ENCODE results near the gene MAG.

DNA sequence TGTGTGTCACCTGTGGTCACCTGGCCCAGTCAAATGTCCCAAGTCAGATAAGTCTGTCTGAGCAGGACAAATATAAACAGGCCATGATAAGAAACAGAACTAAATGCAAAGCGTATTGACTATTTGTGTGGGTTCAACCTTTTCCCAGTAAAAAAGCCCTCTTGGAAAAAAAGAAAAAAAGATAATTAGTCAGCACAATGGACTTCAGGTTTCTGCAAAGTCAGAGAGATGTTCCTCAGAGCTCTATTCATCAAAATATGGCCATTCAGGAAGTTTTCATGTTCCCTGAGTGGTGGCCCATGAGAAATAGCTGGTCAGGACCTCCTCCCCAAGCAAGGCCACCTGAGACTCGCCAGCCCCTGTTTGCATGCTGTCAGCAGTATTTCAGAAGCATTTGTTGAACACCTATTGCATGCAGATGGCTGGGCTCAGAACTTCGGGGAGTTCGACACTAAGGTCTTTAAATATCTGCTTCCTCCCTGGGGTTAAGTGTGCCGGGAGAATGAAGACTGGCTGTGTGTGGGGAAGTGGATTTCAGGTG is 69.0 kb downstream of the MAG start:
- TF ChIP-seq POLR2AphosphoS5 (IDR thresholded peaks at IDR 0.05; ENCODE audit: borderline replicate concordance, low read depth, low read length) (no peak), FOXP2 (optimal IDR thresholded peaks at IDR 0.05; ENCODE audit: control extremely low read depth, extremely low read length, insufficient read depth) (no peak), EZH2 (IDR thresholded peaks at IDR 0.05) (no peak)

All from SK-N-MC (cell line).